GM18511 (cell line): Measurements from ENCODE around the gene NOL4L.

Source experiments
- ATAC-seq: cut with Tn5 transposase; IDR thresholded peaks from one replicate; pipeline ENCODE4 v1.9.1; 2021; ENCODE audit warnings: mild to moderate bottlenecking, moderate library complexity; ENCODE audit not compliant: unreplicated experiment

The NOL4L gene

GRCh38 chr20:32613192-32614053, 28.3 kb upstream of the NOL4L start:
- no peak for ATAC-seq

GRCh38 chr20:32612351-32613191, 27.4 kb upstream of the NOL4L start:
- no peak for ATAC-seq

- no peak for ATAC-seq
These were observed 26.7 kb upstream of the NOL4L start for GRCh38 chr20:32611868-32612267.

- no peak for ATAC-seq
These were observed 26.2 kb upstream of the NOL4L start for GRCh38 chr20:32611286-32611685.

- no peak for ATAC-seq
These were observed 25.5 kb upstream of the NOL4L start for GRCh38 chr20:32610472-32611218.

- no peak for ATAC-seq
These were observed 24.9 kb upstream of the NOL4L start for GRCh38 chr20:32609993-32610392.

GRCh38 chr20:32609111-32609773, 24.1 kb upstream of the NOL4L start:
- no peak for ATAC-seq

- ATAC-seq: no peak
These were observed 23.5 kb upstream of the NOL4L start for GRCh38 chr20:32608664-32609015.

- no peak for ATAC-seq
These were observed 22.9 kb upstream of the NOL4L start for GRCh38 chr20:32607727-32608663.

GRCh38 chr20:32607324-32607723, 22.2 kb upstream of the NOL4L start:
- no peak for ATAC-seq

- no peak for ATAC-seq
These were observed 21.7 kb upstream of the NOL4L start for GRCh38 chr20:32606790-32607189.

GRCh38 chr20:32606107-32606506, 21.0 kb upstream of the NOL4L start:
- no peak for ATAC-seq

- ATAC-seq: no peak
These were observed 20.1 kb upstream of the NOL4L start for GRCh38 chr20:32605167-32605656.

- no peak for ATAC-seq
These were observed 18.1 kb upstream of the NOL4L start for GRCh38 chr20:32603046-32603726.

GRCh38 chr20:32602273-32602672, 17.1 kb upstream of the NOL4L start:
- no peak for ATAC-seq

GRCh38 chr20:32600681-32601237, 15.6 kb upstream of the NOL4L start:
- no peak for ATAC-seq

- ATAC-seq: no peak
These were observed 14.7 kb upstream of the NOL4L start for GRCh38 chr20:32599783-32600340.

GRCh38 chr20:32598606-32599005, 13.5 kb upstream of the NOL4L start:
- no peak for ATAC-seq
